Kidney epithelial cell (primary cell): ENCODE results near the gene SCG5. TPM values are rescaled to one million over a fixed set of nuclear protein-coding genes. Genes with fewer than 3 reads are reported as not detected.

Experiments used
- DNase-seq: peaks from one replicate; pipeline ENCODE4 v3.0.0-alpha.2; 2010; ENCODE audit warnings: low read depth
- H3K27me3 ChIP-seq: 2 replicates; pipeline ENCODE4 v1.6.0; 2011; ENCODE audit warnings: low read length; ENCODE audit not compliant: control insufficient read depth, insufficient read depth
- H3K36me3 ChIP-seq: 2 replicates; pipeline ENCODE4 v1.5.1; 2011; ENCODE audit warnings: low read length; ENCODE audit not compliant: control insufficient read depth, insufficient read depth
- H3K4me3 ChIP-seq: 2 replicates; pipeline ENCODE4 v1.5.1; 2011; ENCODE audit warnings: low read depth, mild to moderate bottlenecking, control low read depth, low read length
- CTCF ChIP-seq: IDR thresholded peaks from 2 replicates; pipeline ENCODE4 v1.5.1; 2011; ENCODE audit warnings: mild to moderate bottlenecking, moderate library complexity, low read length, control low read depth, inconsistent platforms; ENCODE audit not compliant: insufficient read depth, poor library complexity, severe bottlenecking
- total RNA-seq: library from RNA; depleted of rRNA; stranded (reverse); fragments of >200 nt; gene quantifications from 2 replicates; pipeline ENCODE4 v1.2.3, GENCODE V29; 2015

Gene SCG5
- total RNA-seq, 1 donor from 2014 or later: 42.5 TPM

- Histone ChIP-seq H3K36me3 (no peaks in the 10 kb centered on the region), H3K27me3 (no peaks in the 10 kb centered on the region), H3K4me3 (no peak overlapping the region)
- no peak for TF ChIP-seq CTCF
- DNase-seq: no peak
Measured at GRCh38 chr15:32700501-32701150, 59.1 kb downstream of the SCG5 start.

- no peak overlapping the region for H3K4me3 ChIP-seq
- H3K27me3 ChIP-seq: no peaks in the 10 kb centered on the region
- DNase-seq: no peak
- H3K36me3 ChIP-seq: no peaks in the 10 kb centered on the region
- no peak for TF ChIP-seq CTCF
Measured at GRCh38 chr15:32701863-32702262, 60.4 kb downstream of the SCG5 start.

- H3K27me3 ChIP-seq: no peaks in the 10 kb centered on the region
- H3K36me3 ChIP-seq: no peaks in the 10 kb centered on the region
- DNase-seq: no peak
- no peak for TF ChIP-seq CTCF
- H3K4me3 ChIP-seq: no peak overlapping the region
Measured at GRCh38 chr15:32704395-32704981, 63.0 kb downstream of the SCG5 start.

- no peak overlapping the region for H3K4me3 ChIP-seq
- no peaks in the 10 kb centered on the region for H3K36me3 ChIP-seq
- DNase-seq: no peak
- no peak for TF ChIP-seq CTCF
- no peaks in the 10 kb centered on the region for H3K27me3 ChIP-seq
Measured at GRCh38 chr15:32705446-32705845, 63.9 kb downstream of the SCG5 start.

GRCh38 chr15:32706704-32707103 is 65.2 kb downstream of the SCG5 start:
- DNase-seq: no peak
- TF ChIP-seq CTCF: no peak

GRCh38 chr15:32707436-32707835 is 65.9 kb downstream of the SCG5 start:
- no peaks in the 10 kb centered on the region for H3K36me3 ChIP-seq
- no peak for DNase-seq
- no peak overlapping the region for H3K4me3 ChIP-seq
- no peak for TF ChIP-seq CTCF
- no peaks in the 10 kb centered on the region for H3K27me3 ChIP-seq

More at GRCh38 chr15:32706704-32707103, 65.2 kb downstream of the SCG5 start:
- no peak overlapping the region for H3K4me3 ChIP-seq
- no peaks in the 10 kb centered on the region for H3K27me3 ChIP-seq
- no peaks in the 10 kb centered on the region for H3K36me3 ChIP-seq
